HG03060 (cell line): Measurements from ENCODE around the gene UQCR10.

ENCODE experiments used
- ATAC-seq: cut with Tn5 transposase; IDR thresholded peaks from one replicate; pipeline ENCODE4 v1.9.1; 2021; ENCODE audit warnings: low read depth, moderate number of reproducible peaks; ENCODE audit not compliant: unreplicated experiment

Gene UQCR10

GRCh38 chr22:29758068-29758622 lies 9.0 kb upstream of the UQCR10 start:
- no peak for ATAC-seq

- no peak for ATAC-seq
Observed at GRCh38 chr22:29758959-29759358, 8.2 kb upstream of the UQCR10 start.

GRCh38 chr22:29762263-29762662 lies 4.9 kb upstream of the UQCR10 start:
- ATAC-seq = no peak

- ATAC-seq = no peak
Observed at GRCh38 chr22:29765905-29766631, 1.1 kb upstream of the UQCR10 start.

- peak; percentile 67 for ATAC-seq
Observed at GRCh38 chr22:29766632-29767170, 468 bp upstream of the UQCR10 start, which contains the start of gene ZMAT5. Gene ZMAT5 (minus strand): TSS chr22:29767007. CDS start chr22:29748544, 18,463 bp downstream.

GRCh38 chr22:29768052-29768693 lies 1.0 kb downstream of the UQCR10 start:
- ATAC-seq = no peak

GRCh38 chr22:29769723-29770321 lies 2.7 kb downstream of the UQCR10 start:
- no peak for ATAC-seq

GRCh38 chr22:29772170-29772641 lies 5.0 kb downstream of the UQCR10 start:
- no peak for ATAC-seq

- no peak for ATAC-seq
Observed at GRCh38 chr22:29773233-29773632, 6.1 kb downstream of the UQCR10 start.

- no peak for ATAC-seq
Observed at GRCh38 chr22:29780220-29780619, 13.1 kb downstream of the UQCR10 start.

GRCh38 chr22:29780748-29781676 lies 13.8 kb downstream of the UQCR10 start:
- ATAC-seq = no peak

GRCh38 chr22:29782061-29782845 lies 15.1 kb downstream of the UQCR10 start:
- ATAC-seq = no peak

- ATAC-seq = no peak
Observed at GRCh38 chr22:29784451-29785361, 17.5 kb downstream of the UQCR10 start.

GRCh38 chr22:29786031-29786430 lies 18.9 kb downstream of the UQCR10 start:
- no peak for ATAC-seq

- ATAC-seq = no peak
Observed at GRCh38 chr22:29787371-29787980, 20.3 kb downstream of the UQCR10 start.

GRCh38 chr22:29788339-29789279 lies 21.4 kb downstream of the UQCR10 start:
- ATAC-seq = no peak

- no peak for ATAC-seq
Observed at GRCh38 chr22:29790061-29790460, 22.9 kb downstream of the UQCR10 start.
